ENCODE measurements around the gene C2orf80. TPM values are rescaled to one million over a fixed set of nuclear protein-coding genes. Genes with fewer than 3 reads are reported as not detected.
"Not testable (repeated sequence)": the region's sequence is repeated elsewhere in the genome, so short reads cannot be mapped to it uniquely, and the experiment has no call there.

The C2orf80 gene
- total RNA-seq = not detected

- no peak for DNase-seq
- Mint-ChIP-seq H3K27me3 (ENCODE audit: low read depth) (no peaks in the 10 kb centered on the region), H3K4me3 (no peak within 1 kb of the TSS), H3K4me1 (ENCODE audit: low read depth) (peaks cover 2% of the 10 kb centered on the region), H3K36me3 (ENCODE audit: low read depth) (no peaks in the 10 kb centered on the region), H3K9me3 (no peaks in the 10 kb centered on the region), H3K27ac (no peak within 1 kb of the TSS)
- CTCF ChIA-PET = interaction anchor here (0.9 to 1.0 kb wide), 2 partner anchors 14 kb away, joined by 3 to 4 read pairs; no protein-coding TSS in a partner anchor
- intact Hi-C loops (cut with micrococcal nuclease) = no loop called here
These were observed at the start of gene C2orf80 for GRCh38 chr2:208189810-208190503. Gene C2orf80, minus strand, starts transcription at chr2:208190030. Its CDS starts 3,044 bp downstream, at chr2:208186986.

DNA sequence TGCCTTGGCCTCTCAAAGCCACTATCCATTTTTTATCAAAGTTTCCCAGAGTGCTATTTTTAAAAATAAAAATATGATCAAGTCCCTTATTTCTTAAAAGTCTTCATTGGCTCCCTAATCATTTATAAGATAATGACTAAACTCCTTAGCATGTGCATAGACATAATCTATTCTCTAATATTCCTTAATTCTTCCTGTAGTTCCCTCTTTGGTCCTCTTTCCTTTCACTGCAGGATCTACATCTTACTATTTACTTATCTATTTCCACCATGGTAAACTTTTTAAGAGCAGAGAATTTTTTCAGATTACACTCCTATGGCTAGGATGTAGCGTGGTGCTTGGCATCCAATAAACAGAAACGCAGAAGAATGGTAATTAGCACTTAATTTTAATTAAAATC is 46.0 kb upstream of the C2orf80 start:
- Mint-ChIP-seq H3K9me3 (peaks cover 8% of the 10 kb centered on the region), H3K27me3 (ENCODE audit: low read depth) (no peaks in the 10 kb centered on the region), H3K36me3 (ENCODE audit: low read depth) (peaks cover 29% of the 10 kb centered on the region), H3K4me1 (ENCODE audit: low read depth) (no peaks in the 10 kb centered on the region), H3K27ac (no peak overlapping the region), H3K4me3 (no peak overlapping the region)
- DNase-seq = no peak
- CTCF ChIA-PET = no interaction called here
- intact Hi-C loops (cut with micrococcal nuclease) = no loop called here

DNA sequence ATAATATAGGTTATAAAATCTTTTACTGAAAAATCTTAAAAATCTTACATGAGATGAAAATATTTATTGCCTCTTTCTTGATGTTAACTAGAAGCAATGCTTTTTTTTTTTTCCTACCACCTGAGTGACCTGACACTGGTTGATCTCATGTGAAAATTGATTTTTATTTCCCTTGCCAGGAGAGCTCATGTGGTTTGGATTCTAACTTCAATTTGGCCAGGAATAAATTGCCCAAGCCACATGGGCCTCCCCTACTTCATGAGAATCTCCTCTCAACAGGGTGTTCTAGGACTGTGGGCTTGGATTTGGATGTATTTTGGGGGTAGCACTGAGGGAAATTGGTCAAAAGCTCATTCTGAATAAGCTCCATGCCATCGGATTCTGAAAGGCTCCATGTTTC is 45.0 kb upstream of the C2orf80 start:
- intact Hi-C loops (cut with micrococcal nuclease) = no loop called here
- no peak for DNase-seq
- H3K27me3 Mint-ChIP-seq (ENCODE audit: low read depth) = no peaks in the 10 kb centered on the region
- no peak overlapping the region for H3K4me3 Mint-ChIP-seq
- H3K9me3 Mint-ChIP-seq = peaks cover 8% of the 10 kb centered on the region
- H3K27ac Mint-ChIP-seq = no peak overlapping the region
- peaks cover 26% of the 10 kb centered on the region for H3K36me3 Mint-ChIP-seq (ENCODE audit: low read depth)
- CTCF ChIA-PET = no interaction called here
- no peaks in the 10 kb centered on the region for H3K4me1 Mint-ChIP-seq (ENCODE audit: low read depth)

DNA sequence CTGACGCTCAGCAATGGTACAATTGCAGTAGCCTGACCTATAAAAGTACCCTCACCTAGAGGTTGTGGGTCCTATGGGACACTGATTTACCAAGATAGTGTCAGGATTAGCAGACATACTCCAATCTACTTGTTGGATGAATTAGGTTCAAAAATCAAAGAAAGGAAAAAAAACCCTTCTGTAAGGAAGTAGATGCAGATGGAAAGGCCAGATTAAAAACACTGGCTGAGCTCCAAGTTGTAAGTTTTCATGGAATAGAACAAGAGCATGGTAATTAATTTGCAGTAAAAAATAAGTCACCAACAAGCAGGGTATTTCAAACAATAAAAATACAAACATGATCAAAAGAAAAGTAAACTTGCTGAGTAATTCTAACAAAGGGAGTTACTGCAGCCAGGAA is 38.6 kb upstream of the C2orf80 start:
- Mint-ChIP-seq H3K4me1 (ENCODE audit: low read depth) (no peaks in the 10 kb centered on the region), H3K9me3 (peaks cover 8% of the 10 kb centered on the region), H3K27me3 (ENCODE audit: low read depth) (no peaks in the 10 kb centered on the region), H3K36me3 (ENCODE audit: low read depth) (no peaks in the 10 kb centered on the region), H3K27ac (no peak overlapping the region), H3K4me3 (no peak overlapping the region)
- CTCF ChIA-PET = no interaction called here
- DNase-seq = no peak
- intact Hi-C loops (cut with micrococcal nuclease) = no loop called here

GRCh38 chr2:208227581-208228232 is 37.9 kb upstream of the C2orf80 start:
- H3K36me3 Mint-ChIP-seq (ENCODE audit: low read depth) = no peaks in the 10 kb centered on the region
- intact Hi-C loops (cut with micrococcal nuclease) = no loop called here
- no peak overlapping the region for H3K27ac Mint-ChIP-seq
- peaks cover 8% of the 10 kb centered on the region for H3K9me3 Mint-ChIP-seq
- no peak overlapping the region for H3K4me3 Mint-ChIP-seq
- CTCF ChIA-PET = interaction anchor here (1.0 kb wide), 1 partner anchor 52 kb away, joined by 4 read pairs; no protein-coding TSS in a partner anchor
- DNase-seq = no peak
- no peaks in the 10 kb centered on the region for H3K27me3 Mint-ChIP-seq (ENCODE audit: low read depth)
- H3K4me1 Mint-ChIP-seq (ENCODE audit: low read depth) = no peaks in the 10 kb centered on the region

DNA sequence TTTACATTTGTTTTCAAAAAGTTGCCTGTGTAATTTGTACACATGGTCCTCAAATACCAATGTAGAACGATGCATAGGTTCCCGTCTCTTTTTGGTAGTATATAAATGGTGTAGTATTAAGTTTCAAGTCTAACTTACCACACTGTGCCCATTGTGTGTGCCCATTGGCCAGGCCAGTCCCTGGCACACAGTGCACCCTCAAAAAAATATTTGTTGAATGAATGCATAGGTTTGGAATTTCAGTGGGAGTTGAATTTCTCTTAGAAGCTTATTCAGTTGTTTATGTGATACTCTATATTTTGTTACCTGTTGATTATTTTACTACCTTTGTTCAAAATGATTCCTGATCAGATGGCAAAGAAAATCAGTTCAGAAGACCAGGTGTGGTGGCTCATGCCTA is 35.0 kb upstream of the C2orf80 start:
- H3K9me3 Mint-ChIP-seq = peaks cover 5% of the 10 kb centered on the region
- H3K4me1 Mint-ChIP-seq (ENCODE audit: low read depth) = no peaks in the 10 kb centered on the region
- intact Hi-C loops (cut with micrococcal nuclease) = no loop called here
- DNase-seq = no peak
- no peak overlapping the region for H3K27ac Mint-ChIP-seq
- no peaks in the 10 kb centered on the region for H3K27me3 Mint-ChIP-seq (ENCODE audit: low read depth)
- no peak overlapping the region for H3K4me3 Mint-ChIP-seq
- no peaks in the 10 kb centered on the region for H3K36me3 Mint-ChIP-seq (ENCODE audit: low read depth)
- CTCF ChIA-PET = no interaction called here

DNA sequence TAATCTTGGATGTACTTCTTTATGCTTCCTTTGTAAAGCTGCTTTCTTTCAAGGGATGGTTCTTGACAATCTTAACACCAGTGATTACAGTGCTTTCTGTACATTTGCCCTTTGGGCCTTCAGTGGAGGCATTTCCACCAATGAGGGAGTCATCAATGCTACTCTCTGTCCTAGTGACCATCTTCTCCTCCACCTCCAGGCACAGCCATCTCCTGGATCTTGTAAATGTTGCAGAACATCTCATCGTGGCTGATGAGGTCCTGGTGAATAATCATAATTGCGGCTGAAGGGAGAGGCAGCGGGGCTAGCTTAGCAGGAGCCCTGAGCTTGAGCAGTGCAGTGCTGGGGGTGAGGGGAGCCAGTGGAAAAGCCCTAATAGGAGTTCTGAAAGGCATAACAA is 32.5 kb upstream of the C2orf80 start:
- CTCF ChIA-PET = interaction anchor here (0.8 to 2.0 kb wide), 2 partner anchors 8 to 46 kb away, joined by 4 to 7 read pairs; no protein-coding TSS in a partner anchor
- intact Hi-C loops (cut with micrococcal nuclease) = no loop called here
- DNase-seq = no peak
- H3K4me3 Mint-ChIP-seq = no peak overlapping the region
- H3K36me3 Mint-ChIP-seq (ENCODE audit: low read depth) = no peaks in the 10 kb centered on the region
- peaks cover 5% of the 10 kb centered on the region for H3K9me3 Mint-ChIP-seq
- no peaks in the 10 kb centered on the region for H3K27me3 Mint-ChIP-seq (ENCODE audit: low read depth)
- no peaks in the 10 kb centered on the region for H3K4me1 Mint-ChIP-seq (ENCODE audit: low read depth)
- H3K27ac Mint-ChIP-seq = no peak overlapping the region

GRCh38 chr2:208221873-208222272 is 32.0 kb upstream of the C2orf80 start:
- H3K27ac Mint-ChIP-seq; H3K36me3 Mint-ChIP-seq (ENCODE audit: low read depth); H3K27me3 Mint-ChIP-seq (ENCODE audit: low read depth); H3K9me3 Mint-ChIP-seq; H3K4me3 Mint-ChIP-seq; intact Hi-C loops (cut with micrococcal nuclease); DNase-seq; H3K4me1 Mint-ChIP-seq (ENCODE audit: low read depth): not testable (repeated sequence)
- CTCF ChIA-PET = interaction anchor here (0.5 to 2.0 kb wide), 3 partner anchors 8 to 101 kb away, joined by 4 to 7 read pairs (median 4); no protein-coding TSS in a partner anchor

DNA sequence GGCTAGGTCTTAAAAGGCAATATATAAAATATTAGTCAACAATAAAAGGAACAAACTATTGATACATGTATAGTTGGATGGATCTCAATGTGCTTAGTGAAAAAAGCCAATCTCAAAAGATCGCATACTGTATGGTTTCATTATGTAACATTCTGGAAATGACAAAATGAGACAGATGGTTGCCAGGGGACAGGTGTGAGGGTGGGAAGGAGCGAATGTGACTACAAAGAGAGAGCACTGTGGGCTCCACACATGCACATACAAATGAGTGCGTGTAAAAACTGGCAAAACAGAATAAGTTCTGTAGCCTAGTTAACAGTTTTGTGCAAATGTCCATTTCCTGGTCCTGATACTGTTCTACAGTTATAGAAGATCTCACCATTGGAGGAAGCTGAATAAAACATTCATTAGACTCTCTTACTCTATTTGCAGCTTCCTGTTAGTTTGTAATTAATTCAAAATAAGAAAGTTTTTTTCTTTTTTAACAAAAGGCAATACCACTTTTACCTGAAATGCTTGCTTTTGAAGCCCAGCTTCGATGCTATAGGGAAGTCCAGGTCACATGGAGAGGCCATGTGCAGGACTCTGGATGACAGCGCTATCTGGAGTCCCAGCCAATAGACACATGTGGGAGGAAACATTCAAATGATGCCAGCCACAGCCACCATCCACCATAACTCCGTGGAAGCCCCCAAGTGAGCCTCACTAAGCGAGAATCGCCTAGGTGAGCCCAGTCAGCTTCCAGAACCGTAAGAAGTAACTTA is 21.0 kb upstream of the C2orf80 start:
- Mint-ChIP-seq H3K4me3 (no peak overlapping the region), H3K27me3 (ENCODE audit: low read depth) (no peaks in the 10 kb centered on the region), H3K9me3 (no peaks in the 10 kb centered on the region), H3K27ac (no peak overlapping the region), H3K36me3 (ENCODE audit: low read depth) (no peaks in the 10 kb centered on the region), H3K4me1 (ENCODE audit: low read depth) (no peaks in the 10 kb centered on the region)
- CTCF ChIA-PET = no interaction called here
- intact Hi-C loops (cut with micrococcal nuclease) = no loop called here
- no peak for DNase-seq

DNA sequence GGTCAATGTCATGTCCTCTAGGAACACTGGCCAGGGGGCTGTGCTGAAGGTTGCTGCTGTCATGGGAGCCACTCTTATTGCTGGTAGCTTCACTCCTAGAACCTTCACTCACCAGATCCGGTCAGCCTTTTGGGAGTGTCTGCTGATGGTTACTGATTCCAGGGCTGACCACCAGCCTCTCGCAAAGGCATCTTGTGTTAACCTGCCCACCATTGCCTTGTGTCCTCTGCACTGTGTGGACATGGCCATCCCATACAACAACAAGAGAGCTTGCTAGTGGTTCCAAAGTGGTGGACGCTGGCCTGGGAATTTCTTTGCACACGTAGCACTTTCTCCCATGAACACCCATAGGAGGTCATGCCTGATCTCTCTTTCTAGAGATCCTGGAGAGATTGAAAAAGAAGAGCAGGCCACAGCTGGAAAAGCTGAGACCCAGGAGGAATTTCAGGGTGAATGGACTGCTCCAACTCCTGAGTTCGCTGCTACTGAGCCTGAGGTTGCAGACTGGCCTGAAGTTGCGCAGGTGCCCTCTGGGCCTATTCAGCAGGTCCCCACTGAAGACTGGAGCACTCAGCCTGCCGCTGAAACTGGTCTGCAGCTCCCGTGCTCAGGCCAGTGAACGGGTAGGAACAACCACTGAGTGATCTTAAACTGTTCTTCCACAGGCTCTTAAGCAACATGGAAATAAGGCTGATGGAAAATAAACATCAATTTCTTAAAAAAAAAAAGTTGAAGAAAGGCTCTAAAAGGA is 18.7 kb upstream of the C2orf80 start:
- no peak for DNase-seq
- Mint-ChIP-seq H3K27me3 (ENCODE audit: low read depth) (no peaks in the 10 kb centered on the region), H3K4me1 (ENCODE audit: low read depth) (peaks cover 4% of the 10 kb centered on the region), H3K9me3 (no peaks in the 10 kb centered on the region), H3K27ac (no peak overlapping the region), H3K36me3 (ENCODE audit: low read depth) (no peaks in the 10 kb centered on the region), H3K4me3 (no peak overlapping the region)
- CTCF ChIA-PET = no interaction called here
- intact Hi-C loops (cut with micrococcal nuclease) = no loop called here

GRCh38 chr2:208207769-208208168 is 17.9 kb upstream of the C2orf80 start:
- Mint-ChIP-seq H3K4me1 (ENCODE audit: low read depth) (peaks cover 4% of the 10 kb centered on the region), H3K9me3 (no peaks in the 10 kb centered on the region), H3K27ac (no peak overlapping the region), H3K4me3 (no peak overlapping the region), H3K36me3 (ENCODE audit: low read depth) (no peaks in the 10 kb centered on the region), H3K27me3 (ENCODE audit: low read depth) (no peaks in the 10 kb centered on the region)
- no peak for DNase-seq
- CTCF ChIA-PET = no interaction called here
- intact Hi-C loops (cut with micrococcal nuclease) = no loop called here

- Mint-ChIP-seq H3K27me3 (ENCODE audit: low read depth) (no peaks in the 10 kb centered on the region), H3K4me1 (ENCODE audit: low read depth) (peaks cover 4% of the 10 kb centered on the region), H3K9me3 (no peaks in the 10 kb centered on the region), H3K36me3 (ENCODE audit: low read depth) (no peaks in the 10 kb centered on the region), H3K4me3 (no peak overlapping the region), H3K27ac (no peak overlapping the region)
- DNase-seq = no peak
- intact Hi-C loops (cut with micrococcal nuclease) = no loop called here
- CTCF ChIA-PET = interaction anchor here (1.8 kb wide), 1 partner anchor 15 kb away, joined by 4 read pairs; the partner anchor contains the start of gene C2orf80
These were observed 14.3 kb upstream of the C2orf80 start for GRCh38 chr2:208204166-208204565.

All from activated naive CD4-positive, alpha-beta T cell treated with anti-CD3 and anti-CD28 coated beads for 36 hours (primary cell).